ENCODE measurements around the gene SLC40A1. TPM values are rescaled to one million over a fixed set of nuclear protein-coding genes. Genes with fewer than 3 reads are reported as not detected.

SLC40A1 gene
- total and polyA plus RNA-seq, 2 of the 8 experiments (the other 6 are each of a cell fraction or from before 2014, with no cell fraction given): 0.03 TPM; not detected in 1

- no peak overlapping the region for H3K27ac ChIP-seq (ENCODE audit: low read depth, low read length)
- no peaks in the 10 kb centered on the region for H3K27me3 ChIP-seq (replicated peaks in 1 of 4; ENCODE audit: control insufficient read depth in 3 of 4, extremely low read depth in 1 of 4, insufficient read depth in 3 of 4, low read length in 3 of 4)
- no peak overlapping the region for H3K14ac ChIP-seq (ENCODE audit: insufficient read length)
- no peak overlapping the region for H4K5ac ChIP-seq (ENCODE audit: insufficient read length, low read depth, low read length)
- TF ChIP-seq EP300 (IDR thresholded peaks at IDR 0.05; ENCODE audit: borderline replicate concordance in 1 of 2, low read depth in 2 of 2, low read length in 2 of 2): no peak
- no peak for TF ChIP-seq SP1 (IDR thresholded peaks at IDR 0.05; ENCODE audit: low read depth, low read length)
- no peak for TF ChIP-seq SUZ12 (IDR thresholded peaks at IDR 0.05; ENCODE audit: low read length)
- TF ChIP-seq MAFK (IDR thresholded peaks at IDR 0.05; ENCODE audit: low read depth, low read length): no peak
- TF ChIP-seq SIN3A (conservative IDR thresholded peaks at IDR 0.05 in 1 of 2, IDR thresholded peaks at IDR 0.05 in 1 of 2; ENCODE audit: low read depth in 1 of 2, low read length in 2 of 2): no peak
- no peak for TF ChIP-seq NRF1 (IDR thresholded peaks at IDR 0.05; ENCODE audit: low read depth, low read length)
- no peak for TF ChIP-seq SIX5 (IDR thresholded peaks at IDR 0.05; ENCODE audit: low read depth, low read length)
- no peak for TF ChIP-seq CBX5 (IDR thresholded peaks at IDR 0.05; ENCODE audit: low read depth, low read length)
- no peak for TF ChIP-seq CBX8 (IDR thresholded peaks at IDR 0.05; ENCODE audit: borderline replicate concordance, low read depth, low read length)
- TF ChIP-seq JUN (IDR thresholded peaks at IDR 0.05; ENCODE audit: low read depth, low read length): no peak
- no peak for TF ChIP-seq KDM1A (IDR thresholded peaks at IDR 0.05; ENCODE audit: borderline replicate concordance, low read length)
- TF ChIP-seq PHF8 (conservative IDR thresholded peaks at IDR 0.05; ENCODE audit: low read depth, low read length): no peak
- no peaks in the 10 kb centered on the region for H3K9me3 ChIP-seq (ENCODE audit: insufficient read depth in 2 of 2, low read depth in 1 of 2, low read length in 1 of 2)
- no peak overlapping the region for H2BK20ac ChIP-seq (ENCODE audit: low read length)
- H3K23ac ChIP-seq (ENCODE audit: insufficient read length): no peak overlapping the region
- no peak overlapping the region for H3K4me2 ChIP-seq (ENCODE audit: insufficient read depth in 1 of 2, low read depth in 2 of 2, low read length in 2 of 2)
- no peaks in the 10 kb centered on the region for H3K79me1 ChIP-seq (ENCODE audit: low read depth, low read length)
- H2AFZ ChIP-seq (ENCODE audit: low read length): no peak overlapping the region
- no peak overlapping the region for H2BK120ac ChIP-seq (replicated peaks; ENCODE audit: low read depth, low read length)
- H3K23me2 ChIP-seq (ENCODE audit: low read depth, low read length): no peaks in the 10 kb centered on the region
- ChIA-PET CTCF (ENCODE audit: partially characterized antibody) (no interaction called here), POLR2A (ENCODE audit: partially characterized antibody) (no interaction called here)
- no peaks in the 10 kb centered on the region for H3K79me2 ChIP-seq (ENCODE audit: control insufficient read depth in 1 of 2, insufficient read depth in 2 of 2, low read length in 2 of 2)
- no peak overlapping the region for H2BK15ac ChIP-seq (ENCODE audit: low read length)
- H2AK5ac ChIP-seq (ENCODE audit: low read depth, low read length): no peak overlapping the region
- H2BK12ac ChIP-seq (ENCODE audit: low read depth, low read length): no peak overlapping the region
- no peak overlapping the region for H3K56ac ChIP-seq (replicated peaks; ENCODE audit: insufficient read length, low read depth, low read length)
- no peak overlapping the region for H3K4me3 ChIP-seq (ENCODE audit: extremely low read depth in 1 of 4, insufficient read depth in 2 of 4, low read depth in 3 of 4, low read length in 4 of 4)
- no peak overlapping the region for H3K18ac ChIP-seq (ENCODE audit: extremely low read depth, low read length)
- H4K8ac ChIP-seq (ENCODE audit: extremely low read depth, insufficient read depth, low read length): no peak overlapping the region
- H4K20me1 ChIP-seq (replicated peaks in 1 of 2; ENCODE audit: control insufficient read depth in 1 of 2, insufficient read depth in 2 of 2, low read length in 2 of 2): no peaks in the 10 kb centered on the region
- no peak for DNase-seq (ENCODE audit: low read depth in 1 of 2, low spot score in 2 of 2)
- H3K4ac ChIP-seq (replicated peaks; ENCODE audit: insufficient read length, low read depth, low read length): no peak overlapping the region
- H2BK5ac ChIP-seq (ENCODE audit: low read depth, low read length): no peak overlapping the region
- no peak overlapping the region for H3K9ac ChIP-seq (replicated peaks in 1 of 4; ENCODE audit: extremely low read depth in 1 of 4, low read depth in 3 of 4, low read length in 3 of 4)
- H3K36me3 ChIP-seq (ENCODE audit: control insufficient read depth in 2 of 4, insufficient read depth in 4 of 4, low read length in 3 of 4): no peaks in the 10 kb centered on the region
- 90% methylated on average over 2 of the region's 2 CpGs; no CpG with 5 or more reads in 1 of the 2 experiments for WGBS, 2 experiments (ENCODE audit: extremely low coverage in 1 of 2, insufficient coverage in 1 of 2, insufficient read length in 1 of 2, insufficient replicate concordance in 2 of 2, low coverage in 1 of 2, low lambda C conversion rate in 2 of 2, missing lambda C conversion rate in 1 of 2)
- H4K91ac ChIP-seq (replicated peaks; ENCODE audit: insufficient read length, low read length): no peak overlapping the region
- FAIRE-seq: no peak
- no peaks in the 10 kb centered on the region for H3K4me1 ChIP-seq (replicated peaks in 1 of 4; ENCODE audit: control insufficient read depth in 3 of 4, insufficient read depth in 4 of 4, low read length in 3 of 4)
Observed at GRCh38 chr2:189608795-189609422, 28.3 kb upstream of the SLC40A1 start.

Data from H1 (cell line).